Uterus (tissue), 4 donors: ENCODE results near the gene SORCS3. TPM values are rescaled to one million over a fixed set of nuclear protein-coding genes. Genes with fewer than 3 reads are reported as not detected.

Experiments
- DNase-seq, 2 donors: peaks; one replicate each; pipeline ENCODE4 v3.0.0-alpha.2; 2019 to 2020
- H3K27ac ChIP-seq, 2 donors: fragments of 200-600 bp; sonication (generic); 1 replicate in 1 of 2; 2 replicates in 1 of 2; pipeline ENCODE4 v1.5.1; 2016 to 2018
- H3K27me3 ChIP-seq, 2 donors: fragments of 200-600 bp; sonication (generic); one replicate each; pipeline ENCODE4 v1.5.1; 2018 to 2019; ENCODE audit warnings: control low read depth in 1 of 2
- H3K36me3 ChIP-seq, 2 donors: fragments of 200-600 bp; sonication (generic); one replicate each; pipeline ENCODE4 v1.5.1; 2019; ENCODE audit warnings: control low read depth in 1 of 2
- H3K4me1 ChIP-seq, 2 donors: fragments of 200-600 bp; sonication (generic); one replicate each; pipeline ENCODE4 v1.5.1; 2018 to 2019; ENCODE audit warnings: control low read depth in 1 of 2
- H3K4me3 ChIP-seq, 2 donors: fragments of 200-600 bp; sonication (generic); 1 replicate in 1 of 2; 2 replicates in 1 of 2; pipeline ENCODE4 v1.5.1; 2018 to 2019; ENCODE audit warnings: mild to moderate bottlenecking in 1 of 2
- H3K9me3 ChIP-seq, 2 donors: fragments of 200-600 bp; sonication (generic); one replicate each; pipeline ENCODE4 v1.5.1; 2019; ENCODE audit warnings: control low read depth in 1 of 2
- POLR2A ChIP-seq, 2 donors: fragments of 450-650 bp; IDR thresholded peaks; one replicate each; pipeline ENCODE4 v1.6.1; 2016; ENCODE audit warnings: antibody characterized with exemption in 2 of 2, mild to moderate bottlenecking in 1 of 2, moderate library complexity in 1 of 2
- intact Hi-C: fragments of 100-400 bp; cut with DNase I; formaldehyde crosslinking; loops from one replicate; pipeline ENCODE4 v1.15.1; 2023; ENCODE audit warnings: low total_unique reads
- total RNA-seq, 4 donors: library from RNA; depleted of rRNA in 3 of 4; stranded (reverse); fragments of >200 nt in 3 of 4; gene quantifications; one replicate each; pipeline versions ENCODE4 v1.1.0 to v1.2.4, GENCODE V29; 2014 to 2023
- TF ChIP-seq, protein P1 (sequence below), 4 experiments: fragments of 200-600 bp in 2 of 4; fragments of 450-650 bp in 2 of 4; sonication (generic) in 2 of 4; IDR thresholded peaks; one replicate each; pipeline ENCODE4 v1.5.1; 2016 to 2019; ENCODE audit warnings: antibody characterized with exemption in 4 of 4, mild to moderate bottlenecking in 2 of 4, moderate library complexity in 1 of 4
- donor health status: DM: yes; HTN: yes; CAD: no.

SORCS3 gene
- total RNA-seq, 4 donors from 2014 or later, result 0.77 to 2.4 TPM; not detected in 2

DNA sequence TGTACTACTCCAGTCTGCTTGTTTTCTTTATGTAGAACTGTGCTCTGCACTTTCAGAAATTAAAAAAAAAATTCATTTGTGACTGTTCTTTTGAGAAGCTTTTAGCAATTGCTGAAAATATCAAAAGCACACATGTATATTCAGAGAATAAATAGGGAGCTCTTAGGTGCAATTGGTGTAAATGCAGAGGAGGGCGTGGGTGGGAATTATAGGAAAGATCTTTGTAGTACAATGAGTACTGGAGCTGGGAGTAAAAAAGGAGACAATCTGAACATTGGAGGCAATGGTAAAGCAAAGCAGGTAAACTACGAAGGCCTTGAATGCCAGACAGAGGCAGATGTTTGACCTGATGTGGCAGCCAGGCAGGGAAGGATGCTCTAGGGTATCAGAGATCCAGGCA, 267.5 kb downstream of the SORCS3 start:
- DNase-seq, result no peak
- no peak overlapping the region for H3K27ac ChIP-seq
- TF ChIP-seq, protein P1, sequence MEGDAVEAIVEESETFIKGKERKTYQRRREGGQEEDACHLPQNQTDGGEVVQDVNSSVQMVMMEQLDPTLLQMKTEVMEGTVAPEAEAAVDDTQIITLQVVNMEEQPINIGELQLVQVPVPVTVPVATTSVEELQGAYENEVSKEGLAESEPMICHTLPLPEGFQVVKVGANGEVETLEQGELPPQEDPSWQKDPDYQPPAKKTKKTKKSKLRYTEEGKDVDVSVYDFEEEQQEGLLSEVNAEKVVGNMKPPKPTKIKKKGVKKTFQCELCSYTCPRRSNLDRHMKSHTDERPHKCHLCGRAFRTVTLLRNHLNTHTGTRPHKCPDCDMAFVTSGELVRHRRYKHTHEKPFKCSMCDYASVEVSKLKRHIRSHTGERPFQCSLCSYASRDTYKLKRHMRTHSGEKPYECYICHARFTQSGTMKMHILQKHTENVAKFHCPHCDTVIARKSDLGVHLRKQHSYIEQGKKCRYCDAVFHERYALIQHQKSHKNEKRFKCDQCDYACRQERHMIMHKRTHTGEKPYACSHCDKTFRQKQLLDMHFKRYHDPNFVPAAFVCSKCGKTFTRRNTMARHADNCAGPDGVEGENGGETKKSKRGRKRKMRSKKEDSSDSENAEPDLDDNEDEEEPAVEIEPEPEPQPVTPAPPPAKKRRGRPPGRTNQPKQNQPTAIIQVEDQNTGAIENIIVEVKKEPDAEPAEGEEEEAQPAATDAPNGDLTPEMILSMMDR (IDR thresholded peaks at IDR 0.05), result no peak
- H3K4me3 ChIP-seq, result no peak overlapping the region
- no peaks in the 10 kb centered on the region for H3K9me3 ChIP-seq
- no peaks in the 10 kb centered on the region for H3K27me3 ChIP-seq
- H3K4me1 ChIP-seq, result no peaks in the 10 kb centered on the region
- intact Hi-C loops, result no loop called here
- no peaks in the 10 kb centered on the region for H3K36me3 ChIP-seq

DNA sequence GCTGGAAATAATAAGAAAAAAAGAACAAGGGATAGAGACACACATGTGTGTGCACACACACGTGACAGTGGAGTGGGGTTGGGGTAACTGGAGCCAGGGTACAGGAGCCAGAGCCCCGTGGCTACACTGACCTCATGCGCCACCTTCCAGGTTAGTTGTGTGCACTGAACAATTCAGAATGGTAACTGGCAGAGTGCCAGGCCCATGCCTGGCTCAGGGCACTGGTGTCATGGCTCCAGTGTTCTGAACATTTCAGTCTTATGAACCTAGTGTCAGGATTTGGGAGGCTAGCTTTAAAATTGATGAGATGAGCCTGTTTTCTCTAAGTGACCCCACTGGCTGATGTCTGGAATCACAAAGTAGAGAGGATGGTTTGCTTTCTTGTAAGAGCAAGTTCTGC, 269.6 kb downstream of the SORCS3 start:
- Histone ChIP-seq H3K9me3 (no peaks in the 10 kb centered on the region), H3K4me1 (no peaks in the 10 kb centered on the region), H3K36me3 (no peaks in the 10 kb centered on the region), H3K27me3 (no peaks in the 10 kb centered on the region), H3K4me3 (no peak overlapping the region), H3K27ac (no peak overlapping the region)
- TF ChIP-seq POLR2A (IDR thresholded peaks at IDR 0.05), result no peak
- TF ChIP-seq, protein P1 (IDR thresholded peaks at IDR 0.05), result no peak
- DNase-seq, result no peak
- intact Hi-C loops, result no loop called here

DNA sequence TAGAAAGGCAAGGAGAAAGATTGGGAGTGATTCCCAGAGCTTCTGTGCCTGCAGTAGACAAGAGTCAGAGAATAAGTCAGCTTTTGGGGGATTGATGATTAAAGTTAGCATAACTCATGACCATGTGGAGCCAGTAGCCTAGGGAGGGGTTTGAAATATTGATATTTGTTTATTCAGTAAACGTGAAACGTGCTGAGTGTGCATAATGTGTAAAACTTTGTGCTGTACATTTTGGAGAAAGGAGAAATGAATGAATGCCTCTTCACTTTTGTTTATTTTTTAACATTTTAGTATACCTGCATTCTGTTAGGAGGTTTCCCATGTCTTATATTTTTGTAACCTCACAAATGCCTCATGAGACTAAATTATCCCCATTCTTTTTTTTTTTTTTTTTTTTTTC, 272.3 kb downstream of the SORCS3 start:
- Histone ChIP-seq H3K4me1 (no peaks in the 10 kb centered on the region), H3K9me3 (no peaks in the 10 kb centered on the region), H3K4me3 (no peak overlapping the region), H3K36me3 (no peaks in the 10 kb centered on the region), H3K27me3 (peaks cover 0 to 3% of the 10 kb centered on the region in 2 donors), H3K27ac (no peak overlapping the region)
- DNase-seq, result no peak
- intact Hi-C loops, result no loop called here
- TF ChIP-seq, protein P1 (IDR thresholded peaks at IDR 0.05), result no peak
- no peak for TF ChIP-seq POLR2A (IDR thresholded peaks at IDR 0.05)

DNA sequence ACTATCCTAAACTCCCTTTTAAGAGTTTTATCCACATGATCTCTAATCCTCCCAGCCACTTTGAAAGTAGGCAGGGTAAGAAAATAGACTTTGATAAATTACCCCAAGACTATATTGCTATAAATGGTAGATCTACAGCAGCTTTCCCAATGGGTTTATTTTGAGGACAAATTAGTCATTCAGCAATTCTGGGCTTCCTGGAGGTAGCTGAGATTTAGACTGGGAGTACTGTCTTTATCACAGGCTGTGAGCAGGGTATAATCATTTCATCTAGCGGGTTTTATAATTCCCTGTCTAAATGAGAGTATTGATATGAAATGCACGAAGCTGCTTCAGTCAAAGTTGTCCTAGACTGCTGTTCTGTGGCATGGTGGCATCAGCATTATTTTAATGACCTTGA, 279.4 kb downstream of the SORCS3 start:
- Histone ChIP-seq H3K9me3 (no peaks in the 10 kb centered on the region), H3K36me3 (no peaks in the 10 kb centered on the region), H3K27ac (no peak overlapping the region), H3K4me1 (no peaks in the 10 kb centered on the region), H3K27me3 (peaks cover 0 to 3% of the 10 kb centered on the region in 2 donors), H3K4me3 (no peak overlapping the region)
- no peak for DNase-seq
- intact Hi-C loops, result no loop called here
- no peak for TF ChIP-seq POLR2A (IDR thresholded peaks at IDR 0.05)
- TF ChIP-seq, protein P1 (IDR thresholded peaks at IDR 0.05), result no peak

DNA sequence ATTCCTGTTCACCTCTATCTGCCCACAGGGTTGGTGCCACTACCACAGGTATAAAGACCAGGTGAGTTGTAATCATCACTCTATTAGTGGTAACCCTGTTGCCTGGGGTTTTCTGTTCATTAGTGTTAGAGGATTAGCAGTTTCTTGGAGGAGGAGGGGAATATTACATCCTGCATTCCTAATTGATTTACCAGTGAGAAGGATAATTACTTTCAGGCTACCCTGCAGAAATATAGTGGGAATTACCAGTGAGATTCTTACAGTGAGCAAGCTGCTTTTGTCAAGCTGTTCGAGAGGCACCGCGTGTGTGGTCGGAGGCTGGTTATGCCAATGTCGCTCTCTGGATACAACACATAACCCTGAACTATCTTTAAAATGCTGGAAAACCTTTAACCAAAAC, 280.7 kb downstream of the SORCS3 start:
- intact Hi-C loops, result no loop called here
- TF ChIP-seq POLR2A (IDR thresholded peaks at IDR 0.05), result no peak
- TF ChIP-seq, protein P1 (IDR thresholded peaks at IDR 0.05), result no peak
- no peak for DNase-seq
- no peak overlapping the region for H3K27ac ChIP-seq
- no peak overlapping the region for H3K4me3 ChIP-seq
- no peaks in the 10 kb centered on the region for H3K4me1 ChIP-seq
- H3K36me3 ChIP-seq, result no peaks in the 10 kb centered on the region
- H3K9me3 ChIP-seq, result no peaks in the 10 kb centered on the region
- peaks cover 0 to 3% of the 10 kb centered on the region in 2 donors for H3K27me3 ChIP-seq
